Activated CD4-positive, alpha-beta T cell treated with anti-CD3 and anti-CD28 coated beads, Interleukin-2, amount 10 ng/mL, durations not matched to agents 7 days and 5 days (primary cell): ENCODE results near the gene ACTL6A. TPM values are rescaled to one million over a fixed set of nuclear protein-coding genes. Genes with fewer than 3 reads are reported as not detected.

Experiments used
- total RNA-seq, 2 experiments: library from RNA; stranded (reverse); gene quantifications; one replicate each; pipeline ENCODE4 v1.2.3, GENCODE V29; 2021

ACTL6A gene
- total RNA-seq, 2 experiments from 2014 or later, result 88.7 to 89.5 TPM

Other genes with a start within 250 kb of the ACTL6A start
- gene ZNF639, start 239.9 kb upstream of the ACTL6A start, total RNA-seq, result 10 to 100 TPM; 28.0 to 34.7 TPM
- gene MFN1, start 215.2 kb upstream of the ACTL6A start, total RNA-seq, result 10 to 100 TPM; 36.3 to 36.9 TPM
- gene GNB4, start 111.5 kb upstream of the ACTL6A start, total RNA-seq, result 1 to 10 TPM; 6.9 to 7.4 TPM
- 10 to 100 TPM; 32.5 to 37.2 TPM for gene MRPL47, start 41.7 kb downstream of the ACTL6A start, total RNA-seq
- gene NDUFB5, start 41.9 kb downstream of the ACTL6A start, total RNA-seq, result 10 to 100 TPM; 78.4 to 91.7 TPM
- 10 to 100 TPM in 1 of 2 experiments, 1 to 10 TPM in 1; 9.6 to 10.3 TPM for gene USP13, start 90.1 kb downstream of the ACTL6A start, total RNA-seq